HG03460 (cell line): ENCODE results near the gene TSPAN9.

Experiments used
- ATAC-seq: cut with Tn5 transposase; IDR thresholded peaks from one replicate; pipeline ENCODE4 v1.9.1; 2021; ENCODE audit not compliant: unreplicated experiment

TSPAN9 gene

DNA sequence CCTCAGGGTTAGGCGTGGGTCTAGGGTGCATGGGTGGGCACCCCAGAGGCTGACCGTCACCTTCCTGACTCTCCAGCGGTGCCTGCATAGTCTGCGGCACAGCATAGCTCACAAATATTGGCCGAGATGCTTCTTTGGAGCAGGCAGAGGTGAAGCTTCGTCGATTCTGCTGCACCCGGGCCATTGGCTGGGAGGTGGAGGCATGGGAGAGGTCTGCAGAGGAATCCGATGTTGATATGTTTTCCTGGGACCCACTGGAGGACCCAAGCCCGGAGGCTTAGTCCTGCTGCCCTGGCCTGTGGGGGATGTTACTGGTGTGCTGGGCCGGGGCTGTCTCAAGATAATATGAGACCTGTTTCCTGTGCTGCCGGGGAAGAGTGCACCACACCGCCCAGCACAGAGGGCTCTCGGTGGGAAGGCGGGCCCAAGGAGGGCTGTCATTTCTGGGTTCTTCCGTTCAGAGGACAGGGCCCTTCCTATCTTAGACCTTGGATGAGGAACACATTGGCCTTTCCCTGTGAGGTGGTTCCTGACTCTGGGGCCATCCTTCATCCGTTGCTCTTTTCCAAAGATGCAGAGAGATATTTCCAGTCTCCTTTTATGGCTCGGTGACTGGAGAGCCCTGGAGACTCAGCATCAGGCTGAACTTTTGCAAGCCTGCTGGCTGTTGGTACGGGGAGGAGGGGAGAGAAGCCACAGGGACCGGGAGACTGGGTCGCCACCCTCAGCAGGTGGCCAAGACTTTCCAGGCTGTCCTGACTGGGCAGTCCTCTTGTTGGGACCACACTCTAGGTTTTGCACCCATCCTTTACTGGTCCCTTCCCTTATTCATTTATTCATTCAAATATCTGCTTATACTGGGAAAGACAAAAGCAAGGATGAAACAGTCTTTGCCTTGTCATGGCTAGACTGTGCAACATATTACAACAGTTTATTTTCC lies 143.5 kb downstream of the TSPAN9 start:
- ATAC-seq, result no peak

DNA sequence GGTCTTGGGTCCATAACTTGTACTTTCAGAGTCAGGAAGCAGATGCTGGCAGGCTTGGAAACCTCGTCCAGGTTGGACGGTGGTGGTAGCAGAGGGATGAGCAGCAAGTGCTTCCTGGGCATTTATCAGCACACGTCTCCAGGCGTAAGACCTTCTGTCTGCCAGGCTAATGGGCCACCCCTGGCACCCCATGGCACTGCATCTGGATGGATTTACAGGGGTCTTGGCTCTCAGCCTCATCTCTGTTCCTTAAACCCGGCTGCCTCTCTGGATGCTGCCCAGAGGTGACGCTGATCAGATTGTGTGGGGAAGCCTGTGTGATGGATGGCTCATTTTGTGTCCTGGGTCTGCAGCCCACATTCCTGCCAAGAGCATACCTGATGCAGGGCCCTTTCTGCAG lies 145.1 kb downstream of the TSPAN9 start:
- ATAC-seq, result no peak

DNA sequence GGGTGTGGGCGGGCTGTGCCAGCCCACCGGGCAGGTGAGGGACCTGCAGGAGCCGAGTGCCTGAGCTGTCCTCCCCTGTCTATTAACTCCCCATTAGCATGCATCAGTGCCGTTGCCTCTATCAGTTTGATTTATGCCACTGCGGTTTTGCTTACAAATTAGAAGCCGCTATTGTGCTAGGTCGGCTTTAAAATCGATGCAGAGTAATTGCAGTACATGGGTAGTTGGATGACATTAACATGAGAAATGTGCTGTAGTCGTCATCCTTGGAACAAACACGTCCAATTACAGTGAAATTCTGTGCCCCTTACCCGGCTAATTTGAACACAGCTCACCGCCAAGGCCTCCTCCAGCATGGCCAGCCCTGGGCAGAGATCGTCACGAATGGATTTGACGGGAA lies 145.8 kb downstream of the TSPAN9 start:
- ATAC-seq, result no peak

DNA sequence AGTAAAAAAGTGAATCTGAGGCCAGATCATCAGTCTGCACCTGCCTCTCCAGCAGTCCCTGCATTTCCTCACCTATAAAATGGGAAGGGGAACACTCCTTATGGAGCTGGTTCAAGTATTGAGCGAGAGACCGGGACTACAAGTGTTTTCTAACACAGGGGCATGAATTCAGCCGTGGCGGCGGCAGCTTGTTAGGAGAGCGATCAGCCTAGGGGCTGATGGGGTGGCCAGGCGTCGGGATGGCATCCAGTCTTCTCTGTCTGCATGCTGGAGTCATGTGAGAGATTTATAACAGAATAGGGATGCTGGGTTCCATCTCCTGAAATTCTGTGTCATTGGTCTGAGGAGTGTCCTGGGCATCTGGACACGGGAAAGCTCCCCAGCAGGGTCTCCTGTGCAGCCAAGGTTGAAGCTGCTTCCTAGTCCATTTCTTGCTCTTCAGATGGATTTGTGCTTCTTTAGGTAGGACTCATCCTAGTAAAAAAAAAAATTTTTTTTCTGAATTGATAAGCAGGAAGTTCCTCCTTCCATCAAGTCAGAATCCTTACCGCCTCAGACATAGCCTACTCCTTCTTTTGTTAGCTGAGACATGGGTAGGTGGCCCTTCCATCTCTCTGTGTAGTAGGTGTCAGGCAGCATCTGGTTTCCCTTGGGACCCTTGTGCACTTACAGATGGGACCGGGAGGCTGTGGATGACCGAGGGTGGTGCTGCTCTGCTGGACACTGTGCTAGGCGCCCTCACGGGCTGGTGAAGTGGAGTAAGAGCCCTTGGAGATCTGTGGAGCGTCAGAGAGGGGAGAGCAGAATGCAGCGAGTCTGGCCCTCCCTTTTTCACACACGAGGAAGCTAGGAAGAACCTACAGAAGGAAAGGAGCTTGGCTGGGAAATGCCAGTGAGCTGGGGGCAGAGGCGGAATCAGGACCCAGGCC lies 146.7 kb downstream of the TSPAN9 start:
- no peak for ATAC-seq

DNA sequence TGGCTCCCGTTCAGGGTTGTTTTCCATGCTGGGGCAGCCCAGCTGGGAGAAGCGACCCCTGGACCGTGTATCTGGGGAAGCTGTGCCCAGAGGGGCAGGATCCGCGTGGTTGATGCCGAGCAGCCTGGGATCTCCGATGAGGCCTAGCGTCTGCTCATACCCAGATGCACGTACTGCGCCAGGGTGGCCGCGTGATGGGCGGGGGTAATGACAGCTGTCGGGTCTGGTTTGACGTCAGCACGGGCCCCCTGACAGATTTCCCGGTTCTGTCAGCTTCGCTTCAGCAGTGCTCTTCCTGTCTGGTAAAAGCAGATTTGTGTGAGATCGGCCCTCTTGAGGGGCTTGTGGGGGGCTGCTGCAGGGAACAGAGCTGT lies 147.3 kb downstream of the TSPAN9 start:
- no peak for ATAC-seq

DNA sequence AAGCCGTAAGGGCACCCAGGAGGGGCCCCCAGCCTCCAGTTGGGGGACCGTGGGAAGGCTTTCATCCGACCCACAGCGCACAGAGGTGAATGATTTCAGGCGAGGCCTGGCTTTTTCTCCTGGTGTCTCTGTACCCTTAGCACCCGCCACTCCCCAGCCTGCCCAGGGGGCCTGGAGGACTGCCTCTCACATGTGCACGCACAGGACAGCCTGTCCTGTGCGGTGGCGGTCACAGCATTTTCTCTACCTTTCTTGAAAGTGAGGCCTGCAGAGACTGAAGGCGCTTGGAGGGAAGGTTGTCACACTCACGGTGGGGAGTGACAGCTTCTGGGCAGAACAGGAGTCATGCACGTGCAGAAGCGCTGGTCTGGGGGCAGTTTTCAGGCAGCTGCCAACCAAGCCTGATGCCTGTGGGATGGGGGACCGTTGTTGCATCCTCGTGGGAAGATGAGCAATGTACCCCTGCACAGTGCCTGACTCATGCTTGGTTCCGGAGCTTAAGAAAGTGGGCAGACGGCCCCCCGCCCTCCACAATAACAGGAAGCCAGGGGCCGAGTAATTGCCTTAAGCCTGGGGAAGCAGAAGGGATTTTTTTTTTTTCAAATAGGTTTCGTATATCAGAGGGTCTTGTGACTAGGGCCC lies 148.1 kb downstream of the TSPAN9 start:
- ATAC-seq, result no peak

DNA sequence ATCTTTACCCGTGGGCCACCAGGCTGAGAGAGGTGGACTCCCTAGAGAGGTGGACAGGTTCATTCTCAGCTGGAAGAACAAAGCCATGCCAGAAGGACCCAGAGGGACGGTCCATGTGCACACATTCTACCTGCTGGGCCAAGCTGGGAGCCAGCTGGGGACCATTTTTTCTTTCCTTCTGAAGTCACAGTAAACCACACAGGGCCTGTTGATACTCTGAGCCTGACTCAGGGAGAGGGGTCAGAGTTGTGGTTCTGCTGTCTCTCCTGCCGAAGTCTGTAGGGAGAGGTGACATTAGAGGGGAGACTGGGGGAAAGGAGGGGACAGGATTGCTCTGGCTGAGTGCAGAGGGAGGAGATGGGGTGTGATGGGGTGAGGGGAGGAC lies 148.6 kb downstream of the TSPAN9 start:
- ATAC-seq, result no peak

DNA sequence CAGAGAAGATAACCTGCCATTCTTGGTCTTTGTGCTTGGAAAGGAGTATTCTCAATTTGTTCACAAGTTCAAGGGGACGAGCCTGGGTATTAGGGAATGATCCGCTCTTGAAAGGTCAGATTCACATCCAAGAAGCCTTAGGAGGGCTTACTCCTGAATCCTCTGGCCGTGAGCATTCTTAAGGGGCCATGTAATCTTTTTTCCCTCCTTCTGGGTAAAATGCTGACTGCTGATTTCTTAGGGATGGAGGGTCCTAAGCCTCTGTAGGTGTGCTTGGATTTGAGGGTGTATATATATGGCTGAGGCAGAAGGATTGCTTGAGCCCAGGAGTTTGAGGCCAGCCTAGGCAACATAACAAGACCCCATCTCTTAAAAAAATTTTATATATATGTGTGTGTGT lies 149.1 kb downstream of the TSPAN9 start:
- ATAC-seq, result no peak

DNA sequence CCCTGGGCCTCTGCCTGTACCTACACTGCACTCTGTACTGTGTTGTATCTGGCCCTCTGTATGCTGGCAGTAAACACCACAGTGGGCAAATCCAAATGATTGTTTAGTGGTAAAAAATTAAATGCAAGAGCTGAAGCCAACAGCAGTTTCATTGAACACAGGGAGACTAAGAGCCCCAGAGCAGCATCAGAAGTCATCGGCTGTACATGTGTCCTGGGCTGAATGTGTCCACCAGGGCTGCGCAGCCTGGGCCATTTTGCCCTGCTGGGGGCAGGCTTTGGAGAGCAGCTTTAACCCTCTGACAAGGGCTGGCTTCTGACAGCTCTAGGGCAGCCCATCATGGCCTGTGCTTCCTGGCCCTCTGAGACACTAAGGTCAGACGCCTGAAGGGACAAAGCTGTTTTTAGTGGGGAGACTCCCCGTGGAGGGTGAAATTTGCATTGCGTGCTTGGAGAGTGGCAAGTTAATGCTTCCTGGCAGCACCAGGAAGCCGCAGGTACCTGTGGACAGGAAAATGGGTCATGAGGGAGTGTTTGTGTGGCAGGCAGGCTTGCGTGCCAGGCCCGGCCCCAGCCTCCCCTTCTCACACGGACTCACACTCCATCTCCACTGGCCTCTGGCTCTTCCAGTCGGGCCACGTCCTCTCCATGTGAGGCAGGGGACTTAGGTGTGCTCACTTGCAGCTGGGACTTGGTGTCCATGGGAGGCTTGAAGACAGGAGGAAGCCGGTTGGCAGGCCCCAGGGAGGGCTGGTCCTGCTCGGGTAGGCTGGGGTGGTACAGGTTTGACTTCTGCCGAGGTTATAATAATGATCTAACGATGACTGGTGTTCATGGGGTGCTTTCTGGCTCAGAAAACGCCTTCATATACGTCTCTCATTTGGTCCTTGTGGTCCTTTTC lies 150.1 kb downstream of the TSPAN9 start:
- ATAC-seq, result no peak

DNA sequence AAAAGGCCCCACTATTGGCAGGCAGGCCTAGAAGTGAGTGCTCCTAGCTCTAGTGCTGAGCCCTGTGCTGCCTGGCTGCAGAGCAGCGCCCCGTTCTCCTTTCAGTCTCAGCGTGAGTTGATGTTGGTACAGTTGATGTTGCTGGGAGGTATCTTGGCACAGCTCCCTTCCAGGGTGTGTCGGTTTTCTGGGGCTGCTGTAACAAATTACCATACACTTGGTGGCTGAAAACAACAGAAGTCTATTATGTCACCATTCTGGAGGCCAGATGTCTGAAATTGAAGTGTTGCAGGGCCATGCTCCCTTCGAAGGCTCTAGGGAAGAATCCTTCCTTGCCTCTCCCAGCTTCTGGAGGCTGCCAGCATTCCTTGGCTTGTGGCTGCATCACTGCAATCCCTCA lies 151.4 kb downstream of the TSPAN9 start:
- no peak for ATAC-seq

DNA sequence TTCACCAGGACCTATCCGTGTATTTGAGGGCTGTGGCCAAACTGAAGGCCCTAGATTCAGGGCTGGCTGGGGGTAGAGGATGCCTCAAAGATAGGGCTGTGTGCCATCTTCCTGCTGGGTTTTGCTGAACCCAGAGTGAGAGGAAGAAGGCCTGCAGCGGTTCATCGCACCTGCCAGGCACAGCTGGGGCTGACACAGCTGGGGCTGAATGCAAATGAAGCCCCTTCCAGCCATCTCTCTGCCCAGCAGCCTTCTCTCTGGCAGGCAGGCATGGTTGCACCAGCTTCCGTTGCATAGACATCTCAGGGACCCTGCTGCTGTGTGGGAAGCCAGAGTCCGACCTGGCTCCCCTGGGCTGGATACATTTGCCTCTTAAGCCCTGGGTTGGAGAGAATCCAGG lies 152.4 kb downstream of the TSPAN9 start:
- ATAC-seq, result no peak

DNA sequence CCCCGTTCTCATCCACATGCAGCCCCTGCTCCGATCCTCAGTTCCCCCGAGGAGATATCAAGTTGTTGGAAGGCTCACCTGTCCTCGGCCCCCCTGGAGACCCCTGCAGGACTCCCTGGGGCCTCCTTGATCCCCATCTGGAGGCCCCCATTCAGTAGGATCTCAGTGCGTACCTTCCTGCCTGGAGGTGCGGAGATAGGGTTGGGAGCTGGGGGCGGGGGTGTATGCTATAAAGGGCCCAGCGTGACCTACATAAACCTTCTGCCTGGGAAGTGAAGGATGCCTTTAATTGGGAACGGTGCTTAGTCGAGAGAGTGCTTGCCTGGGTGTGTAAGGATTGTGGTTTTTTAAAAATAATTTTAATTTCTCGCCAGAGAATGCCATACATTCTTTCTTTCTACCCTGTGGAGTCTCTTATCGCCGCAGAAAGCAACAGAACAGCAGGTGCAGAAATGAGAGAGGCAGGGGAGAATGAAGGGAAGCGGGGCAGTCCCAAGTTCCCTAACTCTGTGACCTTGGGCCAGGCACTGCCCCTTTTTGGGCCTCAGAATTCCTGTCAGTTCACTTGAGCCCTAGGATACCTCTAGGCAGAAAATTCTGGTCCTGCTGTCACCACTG lies 153.7 kb downstream of the TSPAN9 start:
- ATAC-seq, result no peak

DNA sequence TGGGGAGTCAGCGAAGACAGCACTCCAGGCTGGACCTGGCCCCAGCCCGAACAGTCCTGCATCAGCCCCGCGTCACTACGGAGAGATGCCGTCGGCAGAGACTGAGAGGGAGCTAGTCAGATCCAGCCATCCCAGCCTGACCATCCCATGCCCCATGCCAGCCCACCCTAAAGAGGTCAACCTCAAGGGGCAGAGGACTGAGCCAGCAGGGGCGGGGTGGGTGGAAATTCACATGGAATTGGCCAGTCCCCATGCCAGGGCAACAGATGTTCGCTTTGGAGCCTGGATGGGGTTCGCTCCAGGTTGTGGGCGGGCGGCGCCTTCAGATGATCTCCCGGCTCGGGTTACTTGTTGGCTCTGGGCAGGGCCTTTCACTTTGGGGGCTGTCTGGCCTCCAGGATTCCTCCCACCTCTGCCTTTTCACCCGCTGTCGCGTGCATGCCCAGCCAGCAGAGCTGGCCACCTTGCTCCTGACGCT lies 154.3 kb downstream of the TSPAN9 start:
- no peak for ATAC-seq

DNA sequence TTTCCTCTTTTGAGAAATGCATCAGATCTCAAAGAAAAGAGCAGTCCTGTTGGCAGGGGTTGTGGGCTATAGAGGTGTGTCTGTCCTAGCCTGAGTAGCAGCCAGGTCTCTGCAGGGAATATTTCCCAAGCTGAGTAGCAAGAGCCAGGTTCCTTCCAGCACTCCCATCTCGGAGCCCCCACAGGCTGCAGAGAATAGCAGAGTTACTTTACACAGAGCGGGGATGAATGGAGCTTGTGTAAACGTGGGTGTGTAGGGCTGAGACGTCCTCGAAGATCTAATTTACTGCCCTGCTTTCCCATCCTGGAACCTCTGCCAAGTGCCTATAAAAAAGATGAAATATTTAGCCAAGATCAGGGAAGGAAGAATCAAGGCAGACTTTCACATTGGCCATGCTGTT lies 156.6 kb downstream of the TSPAN9 start:
- no peak for ATAC-seq

DNA sequence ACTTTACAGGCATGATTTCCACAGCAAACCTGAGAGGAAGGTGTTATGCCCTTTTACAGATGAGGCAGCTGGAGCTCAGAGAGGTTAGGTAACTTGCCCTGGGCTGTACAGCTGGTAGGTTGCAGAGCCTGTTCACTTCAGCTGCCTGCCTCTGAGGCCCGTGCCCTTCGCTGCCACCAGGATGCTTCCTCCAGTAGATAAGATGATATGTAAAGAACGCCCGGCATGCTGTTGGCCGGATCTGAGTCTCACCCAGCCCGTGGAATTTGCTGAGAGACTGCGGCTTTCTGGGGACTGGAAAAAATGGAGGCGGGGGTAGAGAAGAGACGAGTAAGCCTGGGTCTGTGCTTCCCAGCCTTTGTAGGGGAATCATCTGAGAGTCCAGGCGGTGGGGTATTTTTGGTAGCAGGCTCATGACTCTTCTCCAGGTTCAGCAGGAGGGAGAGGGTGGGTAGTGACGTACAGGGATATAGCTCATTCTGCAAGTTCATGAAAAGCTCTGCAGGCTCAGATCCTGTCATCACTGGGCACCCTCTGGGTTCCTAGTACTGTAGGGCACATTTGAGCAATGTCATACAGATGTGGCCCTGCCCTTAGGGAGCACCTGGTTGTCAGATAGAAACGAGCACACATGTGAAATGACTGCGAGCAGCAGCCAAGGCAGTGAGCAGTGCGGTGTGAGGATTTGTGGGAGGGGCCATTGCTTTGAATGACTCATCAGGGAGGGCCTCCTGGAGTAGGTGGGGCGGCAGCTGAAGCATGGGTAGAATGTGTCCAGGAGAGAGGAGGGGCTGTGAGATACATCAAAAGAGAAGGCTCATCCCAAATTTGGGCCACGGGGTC lies 159.4 kb downstream of the TSPAN9 start:
- ATAC-seq, result no peak

DNA sequence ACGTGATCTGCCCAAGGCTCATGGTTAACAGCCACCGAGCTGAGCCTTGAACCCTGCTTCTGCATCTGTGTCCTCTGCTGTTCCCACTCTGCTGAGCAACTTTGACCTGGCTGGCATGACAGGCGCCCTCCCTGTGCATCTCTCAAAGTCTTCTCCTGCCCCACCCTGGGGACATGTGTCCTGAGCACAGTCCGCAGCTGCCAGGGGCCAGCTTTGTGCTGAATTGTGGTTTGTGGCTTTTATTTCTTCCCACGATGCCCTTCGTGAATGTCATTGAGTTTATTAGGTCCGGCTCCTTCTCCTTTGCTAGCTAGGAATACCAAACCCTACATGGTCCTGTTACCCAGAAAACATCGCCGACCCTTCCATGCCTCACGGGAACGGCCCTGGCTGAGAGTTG lies 161.0 kb downstream of the TSPAN9 start:
- ATAC-seq, result no peak

DNA sequence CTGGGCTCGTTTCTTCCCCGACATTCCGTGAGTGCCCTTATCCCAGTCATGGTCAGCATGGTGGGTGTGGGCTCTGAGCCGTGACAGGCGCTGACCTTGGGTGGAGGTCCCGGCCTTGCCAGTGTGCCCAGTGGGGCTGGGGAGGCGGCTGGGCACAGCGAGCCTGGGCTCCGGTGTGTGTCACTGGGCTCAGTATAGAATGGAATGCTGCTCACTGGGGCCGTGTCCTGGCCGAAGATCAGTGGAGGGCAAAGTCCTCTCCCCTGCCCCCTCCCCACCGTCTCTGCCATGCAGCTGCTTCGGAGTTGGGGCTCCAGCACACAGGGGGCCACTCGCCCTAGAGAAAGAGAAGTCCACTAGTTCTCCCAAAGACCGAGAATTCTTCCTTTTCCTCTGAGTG lies 164.4 kb downstream of the TSPAN9 start:
- no peak for ATAC-seq

DNA sequence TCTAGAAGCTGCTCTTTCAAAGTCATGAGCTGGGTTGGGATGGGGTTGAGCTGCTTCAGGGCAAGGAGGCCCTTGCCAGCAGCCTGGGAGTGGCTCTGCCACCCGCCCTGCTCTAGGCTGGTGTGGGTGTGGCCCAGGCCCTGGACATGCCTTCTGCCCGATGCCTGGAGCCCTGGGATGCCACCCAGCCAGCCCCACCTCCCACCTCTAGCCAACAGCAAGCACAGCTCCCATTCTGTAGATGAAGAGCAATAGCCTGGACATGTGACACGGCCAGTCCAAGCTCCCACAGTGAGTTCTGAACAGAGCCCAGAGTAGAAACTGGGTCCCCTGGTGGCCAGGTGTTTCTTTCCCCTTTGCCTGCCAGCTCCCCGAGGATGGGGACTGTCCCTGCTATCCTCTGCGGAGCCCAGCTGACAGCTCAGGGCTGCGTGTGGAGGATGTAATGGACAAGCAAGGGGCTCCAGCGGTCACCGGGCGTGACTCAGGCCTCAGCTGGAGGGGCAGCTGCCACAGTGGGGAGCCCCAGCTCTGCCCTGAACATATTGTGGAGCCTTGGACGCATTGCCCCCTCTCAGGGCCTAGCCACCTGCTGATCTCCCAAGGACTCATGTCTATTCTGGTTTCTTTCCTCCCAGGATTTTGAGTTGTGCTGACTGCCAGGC lies 165.2 kb downstream of the TSPAN9 start:
- no peak for ATAC-seq
